Measurements from ENCODE around the gene GAGE13. TPM values are rescaled to one million over a fixed set of nuclear protein-coding genes. Genes with fewer than 3 reads are reported as not detected.
"Not testable (repeated sequence)": the region's sequence is repeated elsewhere in the genome, so short reads cannot be mapped to it uniquely, and the experiment has no call there.

The GAGE13 gene
- total and polyA plus RNA-seq, 9 of the 15 experiments (the other 6 are each of a cell fraction or from before 2014, with no cell fraction given): 31.6 to 506 (median 154) TPM

- TF ChIP-seq STAT6 (CRISPR knock-in tag; IDR thresholded peaks at IDR 0.05): no peak
- TF ChIP-seq WHSC1 (IDR thresholded peaks at IDR 0.05; ENCODE audit: low read length): no peak
- no peak for TF ChIP-seq TCF15 (CRISPR knock-in tag; IDR thresholded peaks at IDR 0.05)
- peak; percentile 25; the same call in 1 of the 2 replicates for TF ChIP-seq NFIC (IDR thresholded peaks at IDR 0.05)
- TF ChIP-seq BACH1 (tag; IDR thresholded peaks at IDR 0.05): no peak
- TF ChIP-seq TAL1 (IDR thresholded peaks at IDR 0.05): peak; percentile 43; the same call in 1 of the 2 replicates
- no peak for TF ChIP-seq NFATC3 (IDR thresholded peaks at IDR 0.05)
- no peak for TF ChIP-seq YBX1 (IDR thresholded peaks at IDR 0.05)
- no peak for TF ChIP-seq TFAM (CRISPR knock-in tag; conservative IDR thresholded peaks at IDR 0.05)
Measured at GRCh38 chrX:49316085-49316484, 15.3 kb upstream of the GAGE13 start (continued).

GRCh38 chrX:49321737-49322136 lies 9.6 kb upstream of the GAGE13 start, which contains the start of gene GAGE12J:
GAGE12J (plus strand) TSS chrX:49322037; CDS start chrX:49323194, 1,157 bp downstream.
- CTCF ChIA-PET (ENCODE audit: low intra/inter-chr PET ratio); H3K79me2 ChIP-seq (ENCODE audit: control insufficient read depth, insufficient read depth, low read length); H3K4me2 ChIP-seq (ENCODE audit: insufficient read depth, low read length); H4K20me1 ChIP-seq (replicated peaks; ENCODE audit: control insufficient read depth, insufficient read depth, low read length); DNase-seq (ENCODE audit: extremely low read depth in 1 of 4, low spot score in 3 of 4); BruUV-seq (replicated peaks); H3K9me1 ChIP-seq (ENCODE audit: control insufficient read depth, insufficient read depth, low read length); H3K36me3 ChIP-seq (ENCODE audit: control insufficient read depth, insufficient read depth, low read length); in situ Hi-C loops (cut with MboI); H3K27me3 ChIP-seq (ENCODE audit: control insufficient read depth in 2 of 2, insufficient read depth in 2 of 2, low read length in 2 of 2); ATAC-seq; H3K9me3 ChIP-seq (replicated peaks; ENCODE audit: control insufficient read depth, insufficient read depth, low read depth, low read length); intact Hi-C loops (cut with micrococcal nuclease); H2AFZ ChIP-seq (ENCODE audit: low read depth, low read length); FAIRE-seq; H3K9ac ChIP-seq (ENCODE audit: insufficient read depth in 1 of 2, low read depth in 2 of 2, low read length in 2 of 2); H3K27ac ChIP-seq (ENCODE audit: extremely low read depth, low read depth, low read length); H3K4me1 ChIP-seq (replicated peaks in 1 of 2; ENCODE audit: control insufficient read depth in 2 of 2, insufficient read depth in 2 of 2, low read length in 2 of 2); POLR2A ChIA-PET: not testable (repeated sequence)
- no CpG with 5 or more reads among the region's 16 CpGs for WGBS (ENCODE audit: insufficient coverage, low coverage, missing lambda C conversion rate)
- peak within 1 kb of the TSS; percentile 29 for H3K4me3 ChIP-seq

- H3K36me3 ChIP-seq (ENCODE audit: control insufficient read depth, insufficient read depth, low read length); DNase-seq (ENCODE audit: extremely low read depth in 1 of 4, low spot score in 3 of 4); BruUV-seq (replicated peaks); H3K9me1 ChIP-seq (ENCODE audit: control insufficient read depth, insufficient read depth, low read length); H3K4me1 ChIP-seq (replicated peaks in 1 of 2; ENCODE audit: control insufficient read depth in 2 of 2, insufficient read depth in 2 of 2, low read length in 2 of 2); in situ Hi-C loops (cut with MboI); H4K20me1 ChIP-seq (replicated peaks; ENCODE audit: control insufficient read depth, insufficient read depth, low read length); intact Hi-C loops (cut with micrococcal nuclease); FAIRE-seq; H3K27me3 ChIP-seq (ENCODE audit: control insufficient read depth in 2 of 2, insufficient read depth in 2 of 2, low read length in 2 of 2); H3K9ac ChIP-seq (ENCODE audit: insufficient read depth in 1 of 2, low read depth in 2 of 2, low read length in 2 of 2); H3K4me2 ChIP-seq (ENCODE audit: insufficient read depth, low read length); H3K9me3 ChIP-seq (replicated peaks; ENCODE audit: control insufficient read depth, insufficient read depth, low read depth, low read length); H2AFZ ChIP-seq (ENCODE audit: low read depth, low read length); H3K79me2 ChIP-seq (ENCODE audit: control insufficient read depth, insufficient read depth, low read length); POLR2A ChIA-PET; CTCF ChIA-PET (ENCODE audit: low intra/inter-chr PET ratio); ATAC-seq; H3K27ac ChIP-seq (ENCODE audit: extremely low read depth, low read depth, low read length): not testable (repeated sequence)
- peak overlapping the region; percentile 29 for H3K4me3 ChIP-seq
- no CpG with 5 or more reads among the region's 27 CpGs for WGBS (ENCODE audit: insufficient coverage, low coverage, missing lambda C conversion rate)
Measured at GRCh38 chrX:49322266-49322665, 9.1 kb upstream of the GAGE13 start.

Data from K562 (cell line).